ENCODE results near the gene KCNIP4.

DNA sequence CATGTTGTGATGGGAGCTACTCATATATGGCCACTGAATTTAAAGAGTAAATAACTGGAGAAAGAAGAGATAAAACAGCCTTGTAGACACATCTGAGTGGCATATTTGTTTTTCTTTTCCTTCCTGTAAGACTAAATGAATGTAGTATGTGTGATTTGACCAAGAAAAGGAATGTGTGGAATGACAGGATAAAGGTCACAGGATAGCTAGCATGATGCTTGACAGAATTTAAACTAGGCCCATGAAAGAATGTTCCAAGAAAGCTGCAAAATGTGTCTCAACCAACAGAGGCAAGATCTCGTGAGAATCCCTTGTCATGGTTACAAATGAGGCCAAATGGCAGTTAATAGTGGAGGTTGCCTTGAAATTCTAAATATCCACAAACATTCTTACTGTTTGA is 137.0 kb downstream of the KCNIP4 start:
- TF ChIP-seq, protein P1, sequence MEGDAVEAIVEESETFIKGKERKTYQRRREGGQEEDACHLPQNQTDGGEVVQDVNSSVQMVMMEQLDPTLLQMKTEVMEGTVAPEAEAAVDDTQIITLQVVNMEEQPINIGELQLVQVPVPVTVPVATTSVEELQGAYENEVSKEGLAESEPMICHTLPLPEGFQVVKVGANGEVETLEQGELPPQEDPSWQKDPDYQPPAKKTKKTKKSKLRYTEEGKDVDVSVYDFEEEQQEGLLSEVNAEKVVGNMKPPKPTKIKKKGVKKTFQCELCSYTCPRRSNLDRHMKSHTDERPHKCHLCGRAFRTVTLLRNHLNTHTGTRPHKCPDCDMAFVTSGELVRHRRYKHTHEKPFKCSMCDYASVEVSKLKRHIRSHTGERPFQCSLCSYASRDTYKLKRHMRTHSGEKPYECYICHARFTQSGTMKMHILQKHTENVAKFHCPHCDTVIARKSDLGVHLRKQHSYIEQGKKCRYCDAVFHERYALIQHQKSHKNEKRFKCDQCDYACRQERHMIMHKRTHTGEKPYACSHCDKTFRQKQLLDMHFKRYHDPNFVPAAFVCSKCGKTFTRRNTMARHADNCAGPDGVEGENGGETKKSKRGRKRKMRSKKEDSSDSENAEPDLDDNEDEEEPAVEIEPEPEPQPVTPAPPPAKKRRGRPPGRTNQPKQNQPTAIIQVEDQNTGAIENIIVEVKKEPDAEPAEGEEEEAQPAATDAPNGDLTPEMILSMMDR (IDR thresholded peaks at IDR 0.05): no peak
- TF ChIP-seq POLR2A (IDR thresholded peaks at IDR 0.05): no peak
